Measurements from ENCODE around the gene MT1H. TPM values are rescaled to one million over a fixed set of nuclear protein-coding genes. Genes with fewer than 3 reads are reported as not detected.
A peak's percentile ranks its signal among the peaks of the same experiment; 100 is the strongest.

MT1H gene
- total RNA-seq, 4 donors from 2014 or later = 5.8 to 2,098 (median 30.1) TPM; not detected in 1

DNA sequence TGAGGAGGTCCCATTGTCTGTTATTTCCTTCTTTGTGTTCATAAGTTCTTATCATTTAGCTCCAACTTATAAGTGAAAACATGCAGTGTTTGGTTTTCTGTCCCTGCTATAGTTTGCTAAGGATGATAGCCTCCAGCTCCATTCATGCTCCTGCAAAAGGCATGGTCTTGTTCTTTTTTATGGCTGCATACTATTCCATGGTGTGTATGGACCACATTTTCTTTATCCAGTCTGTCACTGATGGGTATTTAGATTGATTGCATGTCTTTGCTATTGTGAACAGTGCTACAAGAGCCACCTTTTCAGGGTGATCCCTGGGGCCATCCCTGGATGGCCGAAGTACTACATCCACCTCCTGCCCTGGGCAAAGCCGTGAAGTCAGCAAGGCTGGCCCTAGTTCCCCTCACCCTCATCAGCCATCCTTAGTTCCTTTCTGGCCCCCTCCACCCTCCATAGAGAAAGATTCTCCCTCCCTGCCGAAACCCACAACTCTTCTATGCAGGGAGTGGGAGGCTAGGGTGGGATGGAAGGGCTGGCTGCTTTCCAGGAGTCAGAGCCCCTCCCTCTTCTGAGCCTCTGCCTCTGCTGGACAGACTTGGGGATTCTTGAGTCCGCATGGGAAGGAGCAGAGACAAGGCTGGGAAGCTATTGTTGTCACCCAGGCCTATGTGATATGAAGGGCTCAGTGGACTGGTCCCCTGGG lies 21.0 kb downstream of the MT1H start:
- no peak for DNase-seq
- Histone ChIP-seq H3K27me3 (no peaks in the 10 kb centered on the region), H3K4me3 (no peak overlapping the region), H3K27ac (no peak overlapping the region), H3K4me1 (no peaks in the 10 kb centered on the region), H3K36me3 (no peaks in the 10 kb centered on the region), H3K9me3 (peaks cover 0 to 3% (median 0%) of the 10 kb centered on the region in 4 donors)
- TF ChIP-seq POLR2A (IDR thresholded peaks at IDR 0.05) = no peak
- TF ChIP-seq, protein P1, sequence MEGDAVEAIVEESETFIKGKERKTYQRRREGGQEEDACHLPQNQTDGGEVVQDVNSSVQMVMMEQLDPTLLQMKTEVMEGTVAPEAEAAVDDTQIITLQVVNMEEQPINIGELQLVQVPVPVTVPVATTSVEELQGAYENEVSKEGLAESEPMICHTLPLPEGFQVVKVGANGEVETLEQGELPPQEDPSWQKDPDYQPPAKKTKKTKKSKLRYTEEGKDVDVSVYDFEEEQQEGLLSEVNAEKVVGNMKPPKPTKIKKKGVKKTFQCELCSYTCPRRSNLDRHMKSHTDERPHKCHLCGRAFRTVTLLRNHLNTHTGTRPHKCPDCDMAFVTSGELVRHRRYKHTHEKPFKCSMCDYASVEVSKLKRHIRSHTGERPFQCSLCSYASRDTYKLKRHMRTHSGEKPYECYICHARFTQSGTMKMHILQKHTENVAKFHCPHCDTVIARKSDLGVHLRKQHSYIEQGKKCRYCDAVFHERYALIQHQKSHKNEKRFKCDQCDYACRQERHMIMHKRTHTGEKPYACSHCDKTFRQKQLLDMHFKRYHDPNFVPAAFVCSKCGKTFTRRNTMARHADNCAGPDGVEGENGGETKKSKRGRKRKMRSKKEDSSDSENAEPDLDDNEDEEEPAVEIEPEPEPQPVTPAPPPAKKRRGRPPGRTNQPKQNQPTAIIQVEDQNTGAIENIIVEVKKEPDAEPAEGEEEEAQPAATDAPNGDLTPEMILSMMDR (IDR thresholded peaks at IDR 0.05) = no peak

DNA sequence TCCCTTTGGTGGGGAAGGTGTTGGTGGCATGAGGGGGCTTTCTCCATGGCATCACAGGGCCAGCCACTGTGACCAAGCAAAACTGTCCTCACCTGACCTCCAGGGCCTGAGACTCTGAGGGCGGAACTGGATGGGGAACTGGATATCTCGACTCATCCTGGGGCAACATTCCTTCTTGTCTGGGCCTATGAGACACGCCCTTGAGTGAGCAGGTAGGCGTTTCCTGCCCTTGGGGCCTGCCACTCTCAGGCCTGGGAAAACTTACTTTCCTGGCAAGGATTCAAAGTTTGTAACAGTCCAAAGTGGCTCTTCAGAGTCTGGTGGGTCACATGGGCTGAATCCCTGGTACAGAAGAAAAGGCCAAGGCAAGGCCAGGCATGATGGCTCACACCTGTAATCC lies 22.3 kb downstream of the MT1H start:
- TF ChIP-seq, protein P1 (IDR thresholded peaks at IDR 0.05) = no peak
- TF ChIP-seq POLR2A (IDR thresholded peaks at IDR 0.05) = no peak
- Histone ChIP-seq H3K9me3 (peaks cover 0 to 2% (median 0%) of the 10 kb centered on the region in 4 donors), H3K27me3 (no peaks in the 10 kb centered on the region), H3K4me1 (no peaks in the 10 kb centered on the region), H3K36me3 (no peaks in the 10 kb centered on the region), H3K4me3 (no peak overlapping the region), H3K27ac (no peak overlapping the region)
- DNase-seq = peak in 2 of 3 donors; percentile 63 to 73

DNA sequence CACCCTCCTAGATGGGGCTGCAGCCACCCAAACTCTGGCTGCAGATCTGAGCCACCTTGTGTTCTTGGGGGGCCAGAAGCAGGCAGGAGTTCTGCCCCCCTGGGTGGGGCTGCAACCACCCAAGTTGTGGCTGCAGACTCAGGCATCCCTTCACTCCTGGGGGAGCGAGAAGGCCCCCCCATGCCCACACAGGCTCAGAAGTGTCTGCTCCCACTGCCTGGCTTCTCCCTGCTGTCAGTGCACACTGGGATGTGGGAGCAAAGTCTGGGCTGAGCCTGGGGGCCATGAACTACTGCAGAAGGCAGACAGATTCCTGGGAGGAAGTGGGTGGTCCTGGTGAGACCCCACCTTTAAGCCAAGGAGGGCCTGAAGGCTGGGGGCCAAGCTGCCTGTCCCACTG lies 25.6 kb downstream of the MT1H start:
- H3K36me3 ChIP-seq = no peaks in the 10 kb centered on the region
- no peak overlapping the region for H3K4me3 ChIP-seq
- H3K27ac ChIP-seq = no peak overlapping the region
- DNase-seq = no peak
- H3K27me3 ChIP-seq = no peaks in the 10 kb centered on the region
- H3K9me3 ChIP-seq = no peaks in the 10 kb centered on the region
- TF ChIP-seq, protein P1 (IDR thresholded peaks at IDR 0.05) = no peak
- TF ChIP-seq POLR2A (IDR thresholded peaks at IDR 0.05) = no peak
- no peaks in the 10 kb centered on the region for H3K4me1 ChIP-seq

DNA sequence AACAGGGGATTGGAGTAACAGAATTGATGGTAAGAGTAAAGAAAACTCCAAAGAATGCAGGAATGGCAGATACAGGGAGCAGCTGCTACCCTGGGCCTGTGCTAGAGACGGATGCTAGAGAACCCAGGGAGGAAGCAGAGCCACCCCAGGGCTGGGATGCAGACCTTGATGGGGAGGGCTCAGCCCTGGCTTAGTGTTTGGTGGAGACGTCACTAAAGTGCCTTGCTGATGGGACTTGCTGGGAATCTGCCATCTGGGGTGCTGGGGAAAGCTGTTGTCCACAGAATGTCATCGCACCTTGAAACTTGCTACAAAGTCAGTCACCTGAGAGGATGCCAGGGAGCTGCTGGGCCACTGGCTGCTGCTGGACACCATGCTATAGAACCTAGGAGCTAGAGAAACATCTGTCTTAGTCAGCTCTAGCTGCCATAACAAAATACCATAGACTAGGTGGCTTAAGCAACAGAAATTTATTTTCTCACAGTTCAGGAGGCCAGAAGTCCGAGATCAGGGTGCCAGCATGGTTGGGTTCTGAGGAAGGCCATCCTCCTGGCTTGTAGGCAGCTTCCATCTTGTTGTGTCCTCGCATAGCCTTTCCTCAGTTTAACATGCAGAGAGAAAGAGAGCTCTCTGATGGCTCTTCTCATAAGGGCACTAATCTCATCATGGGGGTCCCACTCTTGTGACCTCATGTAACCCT lies 28.0 kb downstream of the MT1H start:
- no peaks in the 10 kb centered on the region for H3K36me3 ChIP-seq
- H3K4me1 ChIP-seq = no peaks in the 10 kb centered on the region
- H3K27ac ChIP-seq = no peak overlapping the region
- H3K4me3 ChIP-seq = no peak overlapping the region
- TF ChIP-seq, protein P1 (IDR thresholded peaks at IDR 0.05) = no peak
- no peak for TF ChIP-seq POLR2A (IDR thresholded peaks at IDR 0.05)
- no peak for DNase-seq
- H3K9me3 ChIP-seq = no peaks in the 10 kb centered on the region
- no peaks in the 10 kb centered on the region for H3K27me3 ChIP-seq

DNA sequence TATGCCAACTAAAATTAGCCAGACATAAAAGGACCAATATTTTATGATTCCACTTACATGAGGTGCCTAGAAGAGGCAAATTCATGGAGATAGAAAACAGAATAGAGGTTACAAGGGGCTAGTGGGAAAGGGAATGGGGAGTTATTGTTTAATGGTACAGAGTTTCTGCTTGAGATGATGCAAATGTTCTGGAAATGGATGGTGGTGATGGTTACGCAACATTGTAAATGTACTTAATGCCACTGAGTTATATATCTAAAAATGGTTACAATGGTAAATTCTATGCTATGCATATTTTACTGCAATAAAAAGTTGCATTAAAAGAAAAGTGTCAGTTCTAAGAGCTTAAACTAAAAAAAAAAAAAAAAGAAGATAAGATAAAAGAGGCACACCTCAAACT lies 30.6 kb downstream of the MT1H start:
- no peaks in the 10 kb centered on the region for H3K27me3 ChIP-seq

More for the DNA sequence above, 30.6 kb downstream of the MT1H start:
- no peak for TF ChIP-seq POLR2A (IDR thresholded peaks at IDR 0.05)
- TF ChIP-seq, protein P1 (IDR thresholded peaks at IDR 0.05) = no peak
- Histone ChIP-seq H3K4me1 (no peaks in the 10 kb centered on the region), H3K9me3 (no peaks in the 10 kb centered on the region), H3K27ac (no peak overlapping the region), H3K4me3 (no peak overlapping the region), H3K36me3 (no peaks in the 10 kb centered on the region)
- no peak for DNase-seq

Measured in Peyer's patch (tissue), 4 donors.